HFFc6 (cell line): ENCODE results near the gene TMCC1. TPM values are rescaled to one million over a fixed set of nuclear protein-coding genes. Genes with fewer than 3 reads are reported as not detected.

Experiments used
- DNase-seq: peaks from one replicate; pipeline ENCODE4 v3.0.0-alpha.2; 2018
- H3K27ac Mint-ChIP-seq: 2 replicates; pipeline ENCODE4 v1.8.0; 2020; ENCODE audit warnings: mild to moderate bottlenecking, mixed read lengths
- H3K27me3 Mint-ChIP-seq: 2 replicates; pipeline ENCODE4 v1.8.0; 2021; ENCODE audit warnings: mild to moderate bottlenecking, moderate library complexity, mixed read lengths; ENCODE audit not compliant: insufficient read depth
- H3K36me3 Mint-ChIP-seq: 2 replicates; pipeline ENCODE4 v1.8.0; 2021; ENCODE audit warnings: low read depth, mixed read lengths
- H3K4me1 Mint-ChIP-seq: 2 replicates; pipeline ENCODE4 v1.8.0; 2020; ENCODE audit warnings: low read depth, mixed read lengths
- H3K4me3 Mint-ChIP-seq: 2 replicates; pipeline ENCODE4 v1.8.0; 2020; ENCODE audit warnings: mild to moderate bottlenecking, moderate library complexity, mixed read lengths
- H3K9me3 Mint-ChIP-seq: 2 replicates; pipeline ENCODE4 v1.8.0; 2020; ENCODE audit warnings: mild to moderate bottlenecking, mixed read lengths
- total RNA-seq, 6 experiments: library from RNA; stranded (reverse); fragmentation: NEBNext Ultra II Directional; extraction: Animal tissue kit (Norgen Biotek cat#: 25700); gene quantifications; 2 replicates in 1 of 6; 3 replicates in 5 of 6; pipeline ENCODE4 v1.2.3, GENCODE V29; 2021
- TF ChIP-seq, protein P1 (sequence below): fragments of 200-600 bp; sonication (generic); IDR thresholded peaks from 2 replicates; pipeline ENCODE4 v1.5.0; 2021; ENCODE audit warnings: antibody characterized with exemption, mild to moderate bottlenecking

Gene TMCC1
- total RNA-seq, 6 experiments from 2014 or later, result 14.3 to 20.8 (median 16.7) TPM

DNA sequence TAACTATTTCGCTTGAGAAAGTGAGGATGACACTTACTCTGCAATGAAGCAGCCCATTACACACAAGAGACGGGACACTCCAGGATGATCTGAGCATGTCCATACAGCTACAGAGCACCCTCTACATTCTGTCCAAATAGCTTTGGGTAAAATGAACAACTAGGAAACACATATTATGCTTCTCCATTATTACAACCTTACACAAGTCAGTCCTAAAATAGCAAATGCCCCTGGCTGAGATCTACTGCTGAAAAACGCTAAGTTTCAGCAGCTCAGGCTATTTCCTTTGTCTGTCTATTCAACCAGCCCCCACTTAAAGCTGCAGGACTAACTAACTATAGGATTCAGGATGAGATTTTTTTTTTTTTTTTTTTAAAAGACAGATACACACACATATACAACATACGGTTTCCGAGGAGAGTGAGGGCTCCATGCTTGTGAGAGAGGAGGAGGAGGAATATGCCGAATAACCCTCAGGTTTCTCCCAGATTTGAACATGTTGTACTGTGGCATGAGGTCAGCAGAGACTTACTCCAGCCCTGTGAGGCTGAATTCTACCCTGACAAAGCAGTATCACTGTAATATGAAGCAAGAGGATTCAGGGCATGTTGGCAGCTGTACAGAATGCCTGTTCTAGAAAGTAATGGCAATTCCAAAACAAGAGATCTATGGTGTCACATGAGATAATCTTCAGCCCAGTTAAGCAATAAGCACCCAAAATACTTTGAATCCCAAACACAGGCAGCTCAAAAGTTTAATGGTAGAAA is 169.8 kb downstream of the TMCC1 start:
- peak; percentile 64 for DNase-seq
- TF ChIP-seq, protein P1, sequence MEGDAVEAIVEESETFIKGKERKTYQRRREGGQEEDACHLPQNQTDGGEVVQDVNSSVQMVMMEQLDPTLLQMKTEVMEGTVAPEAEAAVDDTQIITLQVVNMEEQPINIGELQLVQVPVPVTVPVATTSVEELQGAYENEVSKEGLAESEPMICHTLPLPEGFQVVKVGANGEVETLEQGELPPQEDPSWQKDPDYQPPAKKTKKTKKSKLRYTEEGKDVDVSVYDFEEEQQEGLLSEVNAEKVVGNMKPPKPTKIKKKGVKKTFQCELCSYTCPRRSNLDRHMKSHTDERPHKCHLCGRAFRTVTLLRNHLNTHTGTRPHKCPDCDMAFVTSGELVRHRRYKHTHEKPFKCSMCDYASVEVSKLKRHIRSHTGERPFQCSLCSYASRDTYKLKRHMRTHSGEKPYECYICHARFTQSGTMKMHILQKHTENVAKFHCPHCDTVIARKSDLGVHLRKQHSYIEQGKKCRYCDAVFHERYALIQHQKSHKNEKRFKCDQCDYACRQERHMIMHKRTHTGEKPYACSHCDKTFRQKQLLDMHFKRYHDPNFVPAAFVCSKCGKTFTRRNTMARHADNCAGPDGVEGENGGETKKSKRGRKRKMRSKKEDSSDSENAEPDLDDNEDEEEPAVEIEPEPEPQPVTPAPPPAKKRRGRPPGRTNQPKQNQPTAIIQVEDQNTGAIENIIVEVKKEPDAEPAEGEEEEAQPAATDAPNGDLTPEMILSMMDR, result no peak
- Mint-ChIP-seq H3K36me3 (no peaks in the 10 kb centered on the region), H3K4me1 (peaks cover 21% of the 10 kb centered on the region), H3K9me3 (no peaks in the 10 kb centered on the region), H3K27me3 (peaks cover 3% of the 10 kb centered on the region), H3K27ac (peak overlapping the region; percentile 47), H3K4me3 (peak overlapping the region; percentile 59)

DNA sequence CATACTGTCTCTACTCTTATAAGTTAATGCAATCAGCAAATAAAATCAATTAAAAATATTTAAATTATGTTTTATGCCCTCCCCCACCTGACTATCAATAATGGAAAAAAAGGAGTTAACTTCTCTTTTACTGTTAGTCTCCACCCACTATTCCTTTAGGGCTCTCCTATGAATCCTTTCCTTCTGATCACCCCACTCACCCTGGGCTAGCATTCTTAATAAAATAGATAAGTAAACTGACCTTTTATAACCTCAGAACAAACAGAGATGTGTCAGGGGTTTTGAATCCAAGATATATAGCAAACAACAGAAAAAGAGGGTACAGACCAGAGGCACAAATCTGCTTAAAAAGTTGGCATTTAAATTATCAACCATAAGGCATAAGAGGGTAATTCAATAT is 171.0 kb downstream of the TMCC1 start:
- no peak for DNase-seq
- Mint-ChIP-seq H3K36me3 (no peaks in the 10 kb centered on the region), H3K27ac (no peak overlapping the region), H3K4me1 (peaks cover 21% of the 10 kb centered on the region), H3K4me3 (no peak overlapping the region), H3K9me3 (no peaks in the 10 kb centered on the region), H3K27me3 (peaks cover 3% of the 10 kb centered on the region)
- TF ChIP-seq, protein P1, result no peak

DNA sequence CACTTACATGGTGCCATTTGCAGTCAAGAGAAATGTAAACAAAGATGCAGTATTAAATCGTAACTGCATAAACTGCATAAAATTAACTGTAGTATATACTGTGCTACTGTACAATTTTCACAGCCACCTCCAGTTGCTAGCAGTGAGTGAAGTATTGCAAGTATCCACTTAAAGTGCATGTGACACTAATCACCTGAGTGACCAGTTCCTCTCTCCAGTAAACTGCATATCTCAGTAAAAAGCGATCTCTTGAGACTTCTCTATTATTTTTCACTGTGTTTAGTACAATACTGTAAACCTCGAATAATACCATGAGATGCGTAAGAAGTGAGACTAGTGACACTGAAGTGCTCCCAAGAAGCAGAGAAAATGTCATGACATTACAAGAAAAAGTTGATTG is 175.3 kb downstream of the TMCC1 start:
- Mint-ChIP-seq H3K36me3 (no peaks in the 10 kb centered on the region), H3K4me3 (no peak overlapping the region), H3K27ac (no peak overlapping the region), H3K4me1 (peaks cover 7% of the 10 kb centered on the region), H3K9me3 (no peaks in the 10 kb centered on the region), H3K27me3 (no peaks in the 10 kb centered on the region; the same call in 1 of the 2 replicates)
- DNase-seq, result no peak
- TF ChIP-seq, protein P1, result no peak

DNA sequence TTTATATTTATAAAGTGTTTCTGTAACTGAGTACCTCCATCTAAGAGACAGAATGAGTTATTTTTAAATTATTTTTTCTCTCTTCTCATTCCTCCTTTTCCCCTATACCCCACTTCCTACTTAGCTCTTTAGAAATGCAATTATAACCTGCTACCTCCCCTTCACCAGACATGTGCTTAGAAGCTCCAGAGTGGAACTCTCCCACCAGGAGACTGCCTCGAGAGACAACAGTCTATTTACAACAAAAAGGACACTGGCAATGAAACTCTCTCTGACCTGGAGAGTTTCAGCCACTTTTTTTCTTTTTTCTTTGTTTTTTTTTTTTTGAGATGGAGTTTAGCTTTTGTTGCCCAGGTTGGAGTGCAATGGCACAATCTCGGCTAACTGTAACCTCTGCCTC is 177.7 kb downstream of the TMCC1 start:
- no peaks in the 10 kb centered on the region; the same call in 1 of the 2 replicates for H3K27me3 Mint-ChIP-seq

DNA sequence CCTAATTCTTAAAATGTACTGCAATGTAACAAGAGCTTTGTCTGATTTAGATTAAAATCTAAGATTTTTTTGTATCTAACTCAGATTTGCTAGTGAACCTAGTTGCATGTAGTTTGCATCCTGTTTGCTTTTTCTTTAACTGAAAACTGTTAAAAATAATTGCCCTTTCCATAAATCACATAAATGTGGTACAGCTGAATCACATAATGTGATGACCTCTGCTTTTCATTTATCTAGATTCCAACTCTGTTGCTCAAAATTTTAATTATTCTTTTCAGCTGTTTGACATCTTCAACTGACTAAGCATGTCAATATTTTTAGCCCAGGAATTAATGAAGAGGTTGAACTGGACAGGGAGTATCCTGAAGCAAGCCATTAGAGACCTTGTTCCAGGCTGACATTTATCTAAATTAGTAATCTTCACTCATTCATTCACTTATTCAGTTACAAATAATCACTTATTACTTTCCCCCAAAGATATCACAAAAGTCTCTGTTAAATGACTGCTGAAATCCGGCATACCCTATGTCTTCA is 185.1 kb downstream of the TMCC1 start:
- Mint-ChIP-seq H3K27ac (peak overlapping the region; percentile 42), H3K4me3 (peak overlapping the region; percentile 43), H3K36me3 (no peaks in the 10 kb centered on the region; the same call in 1 of the 2 replicates), H3K4me1 (peaks cover 23% of the 10 kb centered on the region), H3K27me3 (no peaks in the 10 kb centered on the region; the same call in 1 of the 2 replicates), H3K9me3 (no peaks in the 10 kb centered on the region)
- TF ChIP-seq, protein P1, result no peak
- DNase-seq, result peak; percentile 63

More for the DNA sequence above, 177.7 kb downstream of the TMCC1 start:
- H3K4me1 Mint-ChIP-seq, result no peaks in the 10 kb centered on the region
- H3K4me3 Mint-ChIP-seq, result no peak overlapping the region
- TF ChIP-seq, protein P1, result no peak
- no peak for DNase-seq
- H3K36me3 Mint-ChIP-seq, result no peaks in the 10 kb centered on the region
- no peaks in the 10 kb centered on the region for H3K9me3 Mint-ChIP-seq
- no peak overlapping the region for H3K27ac Mint-ChIP-seq
